Right lobe of liver (tissue), 6 donors: ENCODE data around the gene CARTPT. TPM values are rescaled to one million over a fixed set of nuclear protein-coding genes. Genes with fewer than 3 reads are reported as not detected.

Source experiments
- ATAC-seq, 4 donors: fragments of 200-7000 bp; cut with Tn5 transposase; one replicate each; pipeline ENCODE4 v1.9.1; 2020; ENCODE audit warnings: mild to moderate bottlenecking in 4 of 4, moderate library complexity in 4 of 4
- DNase-seq, 3 donors: peaks; one replicate each; pipeline ENCODE4 v3.0.0-alpha.2; 2020
- H3K27ac ChIP-seq, 3 donors: fragments of 200-600 bp; one replicate each; pipeline ENCODE4 v1.8.0; 2022
- H3K27me3 ChIP-seq, 2 donors: fragments of 200-600 bp; one replicate each; pipeline ENCODE4 v1.8.0; 2022
- H3K36me3 ChIP-seq, 4 donors: fragments of 200-600 bp; sonication (generic) in 1 of 4; one replicate each; pipeline versions ENCODE4 v1.5.1 to v1.8.0; 2017 to 2022; ENCODE audit warnings: control low read depth in 1 of 4
- H3K4me1 ChIP-seq, 4 donors: fragments of 200-600 bp; sonication (generic) in 1 of 4; one replicate each; pipeline versions ENCODE4 v1.5.1 to v1.8.0; 2017 to 2022; ENCODE audit warnings: control low read depth in 1 of 4
- H3K4me3 ChIP-seq, 3 donors: fragments of 200-600 bp; one replicate each; pipeline ENCODE4 v1.8.0; 2022
- H3K9me3 ChIP-seq, 4 donors: fragments of 200-600 bp; sonication (generic) in 1 of 4; one replicate each; pipeline versions ENCODE4 v1.5.1 to v1.8.0; 2017 to 2022; ENCODE audit warnings: control low read depth in 1 of 4
- POLR2A ChIP-seq: fragments of 450-650 bp; IDR thresholded peaks from one replicate; pipeline ENCODE4 v1.6.1; 2017; ENCODE audit warnings: antibody characterized with exemption, mild to moderate bottlenecking
- WGBS: methylation state at CpG from one replicate; pipeline ENCODE4 v1.1.6; 2018; ENCODE audit warnings: low coverage, low lambda C conversion rate; ENCODE audit not compliant: insufficient coverage; ENCODE audit errors: missing lambda C conversion rate; 5-methylcytosine and 5-hydroxymethylcytosine counted together
- intact Hi-C, 2 donors: fragments of 100-400 bp; cut with DNase I; formaldehyde crosslinking; loops; one replicate each; pipeline versions ENCODE4 v1.11.2 to v1.14.1; 2022
- long read RNA-seq: library from polyadenylated mRNA; unstranded; transcript quantifications from one replicate; pipeline ENCODE4 v2.0.0, GENCODE V29; 2019
- total RNA-seq, 6 experiments: library from RNA; depleted of rRNA in 2 of 6; stranded (reverse); fragments of >200 nt in 2 of 6; fragmentation: NEBNext Ultra II Directional in 3 of 6; extraction: Animal tissue kit (Norgen Biotek cat#: 25700) in 3 of 6; gene quantifications; one replicate each; pipeline versions ENCODE4 v1.1.0 to v1.2.4, GENCODE V29; 2016 to 2023
- TF ChIP-seq, protein P1 (sequence below), 4 donors: fragments of 200-600 bp in 3 of 4; fragments of 450-650 bp in 1 of 4; IDR thresholded peaks; one replicate each; pipeline versions ENCODE4 v1.5.1 to v1.8.0; 2016 to 2022; ENCODE audit warnings: antibody characterized with exemption in 4 of 4, mild to moderate bottlenecking in 2 of 4
- donor health status: DM: no; HTN: yes; CAD: no.
- donor health status: DM: no; HTN: no; CAD: no.
- donor health status: DM: no; HTN: no; CAD: no.
- donor health status: DM: no; HTN: yes; CAD: no.
- donor health status: DM: no; HTN: yes; CAD: no.

CARTPT gene
- total RNA-seq: not detected
- long read RNA-seq: 0 reads

DNA sequence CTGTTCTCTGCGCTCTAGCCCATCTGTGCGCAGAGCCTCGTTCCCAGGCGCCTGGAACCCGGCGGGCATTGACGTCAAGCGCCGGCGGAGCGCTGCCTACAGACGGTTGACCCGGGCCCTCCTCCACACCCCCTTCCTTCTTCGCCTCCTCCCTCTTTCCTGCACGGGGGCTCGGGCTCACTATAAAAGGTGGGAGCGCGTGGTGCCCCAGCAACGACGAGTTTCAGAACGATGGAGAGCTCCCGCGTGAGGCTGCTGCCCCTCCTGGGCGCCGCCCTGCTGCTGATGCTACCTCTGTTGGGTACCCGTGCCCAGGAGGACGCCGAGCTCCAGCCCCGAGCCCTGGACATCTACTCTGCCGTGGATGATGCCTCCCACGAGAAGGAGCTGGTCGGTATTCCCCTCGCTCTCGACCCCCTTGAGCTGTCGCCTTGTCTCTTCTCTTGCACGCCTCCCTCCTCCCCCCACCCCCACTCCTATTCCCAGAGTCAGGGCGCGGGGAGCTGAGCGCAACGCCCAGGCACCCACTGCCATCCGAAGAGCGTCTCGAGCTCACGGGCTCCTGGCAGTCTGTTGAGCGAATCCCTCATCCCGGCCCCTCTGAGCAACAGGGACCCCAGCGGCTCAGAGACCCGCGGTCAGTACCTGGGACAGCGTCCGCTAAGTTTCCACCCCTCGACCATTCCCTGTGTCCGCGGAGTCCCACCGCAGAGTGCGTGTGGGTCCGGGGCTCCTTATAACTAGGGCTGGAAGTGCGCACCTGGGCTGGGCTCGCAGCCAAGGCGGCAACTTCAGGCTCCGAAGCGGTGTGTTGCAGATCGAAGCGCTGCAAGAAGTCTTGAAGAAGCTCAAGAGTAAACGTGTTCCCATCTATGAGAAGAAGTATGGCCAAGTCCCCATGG, at the start of gene CARTPT:
CARTPT (plus strand) TSS at position 213 of the 902 bp plus-strand sequence; CDS start at position 232, 19 bp downstream.
- ATAC-seq: peak in 1 of 4 donors; percentile 41
- 6% methylated on average over 17 of the region's 65 CpGs for WGBS
- Histone ChIP-seq H3K27me3 (peaks cover 0 to 7% of the 10 kb centered on the region in 2 donors), H3K4me3 (no peak within 1 kb of the TSS), H3K27ac (no peak within 1 kb of the TSS), H3K36me3 (no peaks in the 10 kb centered on the region), H3K4me1 (no peaks in the 10 kb centered on the region), H3K9me3 (no peaks in the 10 kb centered on the region)
- intact Hi-C loops: no loop called here
- DNase-seq: no peak
- TF ChIP-seq, protein P1, sequence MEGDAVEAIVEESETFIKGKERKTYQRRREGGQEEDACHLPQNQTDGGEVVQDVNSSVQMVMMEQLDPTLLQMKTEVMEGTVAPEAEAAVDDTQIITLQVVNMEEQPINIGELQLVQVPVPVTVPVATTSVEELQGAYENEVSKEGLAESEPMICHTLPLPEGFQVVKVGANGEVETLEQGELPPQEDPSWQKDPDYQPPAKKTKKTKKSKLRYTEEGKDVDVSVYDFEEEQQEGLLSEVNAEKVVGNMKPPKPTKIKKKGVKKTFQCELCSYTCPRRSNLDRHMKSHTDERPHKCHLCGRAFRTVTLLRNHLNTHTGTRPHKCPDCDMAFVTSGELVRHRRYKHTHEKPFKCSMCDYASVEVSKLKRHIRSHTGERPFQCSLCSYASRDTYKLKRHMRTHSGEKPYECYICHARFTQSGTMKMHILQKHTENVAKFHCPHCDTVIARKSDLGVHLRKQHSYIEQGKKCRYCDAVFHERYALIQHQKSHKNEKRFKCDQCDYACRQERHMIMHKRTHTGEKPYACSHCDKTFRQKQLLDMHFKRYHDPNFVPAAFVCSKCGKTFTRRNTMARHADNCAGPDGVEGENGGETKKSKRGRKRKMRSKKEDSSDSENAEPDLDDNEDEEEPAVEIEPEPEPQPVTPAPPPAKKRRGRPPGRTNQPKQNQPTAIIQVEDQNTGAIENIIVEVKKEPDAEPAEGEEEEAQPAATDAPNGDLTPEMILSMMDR (IDR thresholded peaks at IDR 0.05): no peak
- no peak for TF ChIP-seq POLR2A

DNA sequence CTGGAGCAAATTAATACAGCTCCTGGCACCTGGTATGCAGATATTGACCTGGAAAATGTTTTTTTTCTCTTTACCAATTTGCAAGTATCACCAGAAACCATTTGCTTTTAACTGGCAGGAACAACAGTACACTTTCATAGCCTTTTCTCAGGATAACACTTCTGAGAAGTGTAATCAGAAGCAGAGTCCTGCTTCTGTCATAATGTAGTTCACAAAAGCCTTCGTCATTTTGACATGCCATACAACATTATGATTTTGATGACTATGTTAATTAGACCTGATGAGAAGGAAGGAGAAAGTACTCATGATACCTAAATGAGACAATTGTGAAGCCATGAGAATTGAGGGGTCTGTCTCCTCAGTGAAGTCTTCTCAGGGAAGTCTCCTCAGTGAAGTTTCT, 41.1 kb upstream of the CARTPT start:
- TF ChIP-seq, protein P1 (IDR thresholded peaks at IDR 0.05): no peak
- TF ChIP-seq POLR2A: no peak
- no peak for ATAC-seq
- no peak for DNase-seq
- 73% methylated on average over 1 of the region's 1 CpG for whole genome bisulfite sequencing
- Histone ChIP-seq H3K4me1 (no peaks in the 10 kb centered on the region), H3K27ac (no peak overlapping the region), H3K9me3 (no peaks in the 10 kb centered on the region), H3K4me3 (no peak overlapping the region), H3K36me3 (no peaks in the 10 kb centered on the region), H3K27me3 (no peaks in the 10 kb centered on the region)
- intact Hi-C loops: no loop called here

DNA sequence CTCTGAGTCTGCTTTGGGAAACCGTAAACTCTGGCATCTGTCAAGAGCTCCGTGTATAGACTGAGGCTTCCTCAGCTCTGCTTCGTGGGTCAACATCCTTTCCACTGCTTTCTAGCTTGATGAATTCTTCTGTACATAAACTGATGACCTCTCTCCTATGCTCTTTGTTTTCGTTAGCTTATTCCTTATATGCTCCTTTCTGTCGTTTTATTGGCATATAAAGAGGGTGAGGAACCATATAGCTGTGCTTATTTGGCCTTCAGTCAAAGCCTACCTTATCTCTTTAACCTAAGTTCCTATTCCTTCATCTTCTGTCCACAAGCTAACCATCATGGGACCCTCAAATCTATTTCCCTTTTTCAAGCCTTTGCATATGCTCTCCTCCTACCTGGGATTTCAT, 39.4 kb upstream of the CARTPT start:
- intact Hi-C loops: no loop called here
- no peaks in the 10 kb centered on the region for H3K9me3 ChIP-seq
- H3K4me3 ChIP-seq: no peak overlapping the region
- H3K4me1 ChIP-seq: no peaks in the 10 kb centered on the region
- TF ChIP-seq POLR2A: no peak
- TF ChIP-seq, protein P1 (IDR thresholded peaks at IDR 0.05): no peak
- no peaks in the 10 kb centered on the region for H3K36me3 ChIP-seq
- no peak for DNase-seq
- no peak for ATAC-seq
- no peaks in the 10 kb centered on the region for H3K27me3 ChIP-seq
- no peak overlapping the region for H3K27ac ChIP-seq
- 49% methylated on average over 5 of the region's 5 CpGs for WGBS

DNA sequence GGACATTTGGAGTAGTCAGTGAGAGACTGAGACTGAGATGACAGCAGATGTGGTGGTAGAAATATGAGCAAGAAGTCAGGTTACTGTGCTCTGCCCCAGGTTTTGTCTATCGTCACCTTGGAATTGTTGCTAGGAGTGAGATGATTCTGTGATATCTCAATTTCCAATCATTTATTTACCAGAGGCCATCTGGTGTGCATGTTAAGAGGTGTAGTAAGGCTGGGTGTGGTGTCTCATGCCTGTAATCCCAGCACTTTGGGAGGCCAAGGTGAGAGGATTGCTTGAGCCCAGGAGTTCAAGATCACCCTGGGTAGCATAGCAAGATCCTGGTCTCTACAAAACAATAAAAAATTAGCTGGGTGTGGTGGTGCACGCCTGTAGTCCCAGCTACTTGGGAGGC, 38.6 kb upstream of the CARTPT start:
- Histone ChIP-seq H3K27me3 (no peaks in the 10 kb centered on the region), H3K36me3 (no peaks in the 10 kb centered on the region), H3K27ac (no peak overlapping the region), H3K9me3 (no peaks in the 10 kb centered on the region), H3K4me1 (no peaks in the 10 kb centered on the region), H3K4me3 (no peak overlapping the region)
- 62% methylated on average over 2 of the region's 2 CpGs for WGBS
- intact Hi-C loops: no loop called here
- ATAC-seq: no peak
- no peak for DNase-seq
- TF ChIP-seq, protein P1 (IDR thresholded peaks at IDR 0.05): no peak
- no peak for TF ChIP-seq POLR2A
